Common myeloid progenitor, CD34-positive (primary cell): ENCODE measurements around the gene CHCT1.
A peak's percentile ranks its signal among the peaks of the same experiment; 100 is the strongest.
"Not testable (repeated sequence)": the region's sequence is repeated elsewhere in the genome, so short reads cannot be mapped to it uniquely, and the experiment has no call there.

Experiments
- CTCF ChIA-PET: fragments of 350-600 bp; sonication (Branson Sonifier 250); formaldehyde crosslinking; loops from one replicate; lab custom pipeline; 2021; ENCODE audit warnings: antibody characterized with exemption; lab: Charles Lee
- POLR2A ChIA-PET: fragments of 350-600 bp; sonication (Branson Sonifier 250); formaldehyde crosslinking; loops from one replicate; lab custom pipeline; 2021; ENCODE audit warnings: antibody characterized with exemption; lab: Charles Lee
- DNase-seq, 3 donors: peaks; one replicate each; pipeline versions ENCODE4 v3.0.0 to v3.0.0-alpha.2; 2013
- H3K27ac ChIP-seq, 2 experiments: 1 replicate in 1 of 2; 2 replicates in 1 of 2; pipeline ENCODE4 v1.7.0; 2013; ENCODE audit warnings: inconsistent platforms in 2 of 2, low read length in 2 of 2, mild to moderate bottlenecking in 2 of 2, low read depth in 1 of 2, moderate library complexity in 1 of 2; ENCODE audit not compliant: severe bottlenecking in 2 of 2, insufficient read depth in 1 of 2, poor library complexity in 1 of 2
- H3K27me3 ChIP-seq, 5 experiments: replicated peaks in 2 of 5; 1 replicate in 3 of 5; 2 replicates in 2 of 5; pipeline versions ENCODE4 v1.6.1 to v1.7.0; 2013; ENCODE audit warnings: low read length in 4 of 5, mild to moderate bottlenecking in 2 of 5, moderate library complexity in 2 of 5, inconsistent platforms in 1 of 5; ENCODE audit not compliant: insufficient read depth in 5 of 5, control insufficient read depth in 4 of 5
- H3K36me3 ChIP-seq, 4 experiments: 1 replicate in 2 of 4; 2 replicates in 2 of 4; pipeline versions ENCODE4 v1.6.1 to v1.7.0; 2013; ENCODE audit warnings: low read length in 3 of 4, control low read depth in 1 of 4, mild to moderate bottlenecking in 1 of 4; ENCODE audit not compliant: control insufficient read depth in 4 of 4, insufficient read depth in 4 of 4
- H3K4me1 ChIP-seq, 4 experiments: 1 replicate in 3 of 4; 2 replicates in 1 of 4; pipeline versions ENCODE4 v1.6.1 to v1.7.1; 2013; ENCODE audit warnings: low read length in 3 of 4, mild to moderate bottlenecking in 3 of 4, control low read depth in 1 of 4, inconsistent platforms in 1 of 4, moderate library complexity in 1 of 4; ENCODE audit not compliant: control insufficient read depth in 4 of 4, insufficient read depth in 4 of 4; ENCODE audit errors: control extremely low read depth in 1 of 4
- H3K4me3 ChIP-seq, 7 experiments: 1 replicate in 4 of 7; 2 replicates in 3 of 7; pipeline versions ENCODE4 v1.5.1 to v1.7.0; 2013; ENCODE audit warnings: mild to moderate bottlenecking in 7 of 7, low read length in 6 of 7, moderate library complexity in 6 of 7, inconsistent platforms in 2 of 7, low read depth in 2 of 7, control low read depth in 1 of 7; ENCODE audit not compliant: insufficient read depth in 4 of 7, control insufficient read depth in 1 of 7; ENCODE audit errors: extremely low read depth in 1 of 7
- H3K9me3 ChIP-seq, 5 experiments: 1 replicate in 4 of 5; 2 replicates in 1 of 5; pipeline versions ENCODE4 v1.6.1 to v1.7.1; 2013; ENCODE audit warnings: low read length in 4 of 5, mild to moderate bottlenecking in 2 of 5, inconsistent platforms in 1 of 5, low read depth in 1 of 5, moderate library complexity in 1 of 5; ENCODE audit not compliant: control insufficient read depth in 4 of 5, insufficient read depth in 2 of 5; ENCODE audit errors: control extremely low read depth in 1 of 5
- WGBS: methylation state at CpG from one replicate; pipeline ENCODE4 v1.1.5; 2013; ENCODE audit not compliant: insufficient coverage; 5-methylcytosine and 5-hydroxymethylcytosine counted together

CHCT1 gene

GRCh38 chr17:60415146-60415545 lies 7.1 kb upstream of the CHCT1 start:
- Histone ChIP-seq H3K4me1 (no peaks in the 10 kb centered on the region), H3K9me3 (peaks cover 0 to under 1% (median 0%) of the 10 kb centered on the region in 5 experiments), H3K27ac (no peak overlapping the region), H3K36me3 (no peaks in the 10 kb centered on the region), H3K4me3 (no peak overlapping the region), H3K27me3 (no peaks in the 10 kb centered on the region)
- ChIA-PET CTCF (interaction anchor here (1.2 kb wide), 1 partner anchor 25 kb away, joined by 3 read pairs; no protein-coding TSS in a partner anchor), POLR2A (no interaction called here)
- no CpG with 5 or more reads among the region's 1 CpG for WGBS
- no peak for DNase-seq

DNA sequence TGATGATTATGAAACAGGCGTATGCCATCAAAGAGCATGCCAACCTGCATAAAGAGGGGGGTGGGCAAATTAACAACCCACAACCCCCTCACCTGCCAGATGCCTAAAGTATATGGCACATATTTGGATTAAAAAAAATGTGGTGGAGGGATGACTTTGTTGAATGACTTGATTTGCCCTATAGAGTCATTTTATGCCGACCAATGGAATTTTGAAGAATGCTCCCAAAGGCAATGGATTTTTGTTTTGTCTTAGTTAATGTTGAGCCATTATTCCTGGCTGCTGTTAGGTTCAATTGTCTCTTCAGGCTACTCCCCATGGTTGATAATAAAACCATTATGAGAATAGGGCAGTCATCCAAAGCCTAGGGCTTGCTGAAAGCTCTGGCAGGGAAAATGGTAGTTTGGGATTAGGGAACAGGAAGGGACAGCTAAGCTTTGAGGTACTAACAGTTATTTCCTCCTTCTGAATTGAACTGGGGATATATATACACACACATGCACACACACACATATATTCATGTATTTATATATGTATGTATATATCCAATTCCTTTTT lies 5.8 kb upstream of the CHCT1 start:
- H3K27ac ChIP-seq, result no peak overlapping the region
- no peaks in the 10 kb centered on the region for H3K27me3 ChIP-seq
- CTCF ChIA-PET, result interaction anchor here (0.8 kb wide), 1 partner anchor 224 kb away, joined by 3 read pairs; no protein-coding TSS in a partner anchor
- no peak for DNase-seq
- H3K4me3 ChIP-seq, result no peak overlapping the region
- 100% methylated on average over 1 of the region's 2 CpGs for WGBS
- H3K4me1 ChIP-seq, result peaks cover 0 to 10% (median 4%) of the 10 kb centered on the region in 4 experiments
- no peaks in the 10 kb centered on the region for H3K36me3 ChIP-seq
- no peaks in the 10 kb centered on the region for H3K9me3 ChIP-seq
- POLR2A ChIA-PET, result interaction anchor here (0.6 kb wide), 1 partner anchor 25 kb away, joined by 4 read pairs; the partner anchor contains the start of gene USP32

DNA sequence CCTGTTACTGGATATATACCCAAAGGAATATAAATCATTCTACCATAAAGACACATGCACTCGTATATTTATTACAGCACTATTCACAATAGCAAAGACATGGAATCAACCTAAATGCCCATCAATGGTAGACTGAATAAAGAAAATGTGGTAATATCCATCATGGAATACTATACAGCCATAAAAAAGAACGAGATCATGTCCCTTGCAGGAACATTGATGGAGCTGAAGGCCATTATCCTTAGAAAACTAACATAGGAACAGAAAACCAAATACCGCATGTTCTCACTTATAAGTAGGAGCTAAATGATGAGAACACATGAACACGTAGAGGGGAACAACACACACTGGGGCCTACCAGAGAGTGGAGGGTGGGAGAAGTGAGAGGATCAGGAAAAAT lies 3.3 kb upstream of the CHCT1 start:
- H3K9me3 ChIP-seq, DNase-seq, H3K36me3 ChIP-seq, H3K4me3 ChIP-seq, POLR2A ChIA-PET, H3K27ac ChIP-seq, H3K27me3 ChIP-seq: not testable (repeated sequence)
- CTCF ChIA-PET, result interaction anchor here (0.7 to 1.8 kb wide), 5 partner anchors 9 to 167 kb away, joined by 3 to 4 read pairs (median 4); no protein-coding TSS in a partner anchor
- peaks cover 5 to 20% (median 10%) of the 10 kb centered on the region in 4 experiments for H3K4me1 ChIP-seq
- 100% methylated on average over 2 of the region's 4 CpGs for WGBS

GRCh38 chr17:60419875-60420274 lies 2.4 kb upstream of the CHCT1 start:
- H3K4me3 ChIP-seq, H3K9me3 ChIP-seq, H3K27ac ChIP-seq, H3K27me3 ChIP-seq, DNase-seq, POLR2A ChIA-PET, H3K36me3 ChIP-seq: not testable (repeated sequence)
- 80% methylated on average over 1 of the region's 7 CpGs for WGBS
- CTCF ChIA-PET, result interaction anchor here (0.9 to 1.3 kb wide), 2 partner anchors 10 to 15 kb away, joined by 3 to 4 read pairs; no protein-coding TSS in a partner anchor
- peaks cover 5 to 20% (median 10%) of the 10 kb centered on the region in 4 experiments for H3K4me1 ChIP-seq

GRCh38 chr17:60421273-60422161 lies 772 bp upstream of the CHCT1 start:
- ChIA-PET CTCF (interaction anchor here (0.6 to 1.3 kb wide), 11 partner anchors 9 to 783 kb away, joined by 3 to 7 read pairs (median 4); partner anchors contain the start of gene USP32), POLR2A (interaction anchor here (1.0 kb wide), 1 partner anchor 382 kb away, joined by 3 read pairs; no protein-coding TSS in a partner anchor)
- Histone ChIP-seq H3K4me1 (peaks cover 5 to 20% (median 10%) of the 10 kb centered on the region in 4 experiments), H3K36me3 (no peaks in the 10 kb centered on the region), H3K27ac (peak overlapping the region in 1 of 2 experiments; percentile 68), H3K4me3 (peak overlapping the region; percentile 45 to 82 (median 70)), H3K27me3 (no peaks in the 10 kb centered on the region), H3K9me3 (no peaks in the 10 kb centered on the region)
- WGBS, result under 1% methylated on average over 44 of the region's 66 CpGs
- DNase-seq, result peak; percentile 75 to 80 (median 79)

DNA sequence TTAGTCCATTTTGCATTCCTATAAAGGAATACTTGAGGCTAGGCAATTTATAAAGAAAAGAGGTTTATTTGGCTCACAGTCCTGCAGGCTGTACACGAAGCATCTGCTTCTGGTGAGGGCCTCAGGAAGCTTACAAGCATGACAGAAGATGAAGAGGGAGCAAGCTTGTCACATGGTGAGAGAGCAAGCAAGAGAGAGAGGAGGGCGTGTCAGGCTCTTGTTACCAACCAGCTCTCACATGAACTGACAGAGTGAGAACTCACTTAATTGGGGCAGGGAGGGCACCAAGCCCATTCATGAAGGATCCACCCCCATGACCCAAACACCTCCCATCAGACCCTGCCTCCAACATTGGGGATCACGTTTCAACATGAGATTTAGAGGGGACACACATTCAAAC lies 1.6 kb downstream of the CHCT1 start:
- ChIA-PET POLR2A (interaction anchor here (0.7 kb wide), 1 partner anchor 19 kb away, joined by 3 read pairs; no protein-coding TSS in a partner anchor), CTCF (interaction anchor here (0.6 to 1.2 kb wide), 2 partner anchors 30 to 133 kb away, joined by 3 read pairs; no protein-coding TSS in a partner anchor)
- 100% methylated on average over 2 of the region's 3 CpGs for WGBS
- H3K4me3 ChIP-seq, result no peak overlapping the region
- DNase-seq, result no peak
- H3K27ac ChIP-seq, result no peak overlapping the region
- no peaks in the 10 kb centered on the region for H3K9me3 ChIP-seq
- no peaks in the 10 kb centered on the region for H3K27me3 ChIP-seq
- H3K4me1 ChIP-seq, result peaks cover 5 to 20% (median 10%) of the 10 kb centered on the region in 4 experiments
- H3K36me3 ChIP-seq, result no peaks in the 10 kb centered on the region
